Endothelial cell of umbilical vein (primary cell): Measurements from ENCODE around the gene HPSE2. TPM values are rescaled to one million over a fixed set of nuclear protein-coding genes. Genes with fewer than 3 reads are reported as not detected.

Experiments used
- BruUV-seq: library from RNA; stranded (reverse); fragments of 400-500 nt; replicated peaks from 2 replicates; lab custom pipeline; 2021; lab: Mats Ljungman, UMichigan
- CTCF ChIA-PET: fragments of 300-600, 350-600 bp; sonication (Branson Sonifier 250); formaldehyde crosslinking; loops from one replicate; lab custom pipeline; 2021; ENCODE audit warnings: antibody characterized with exemption, inconsistent platforms; lab: Charles Lee
- POLR2A ChIA-PET: fragments of 300-600, 350-600 bp; sonication (Branson Sonifier 250); formaldehyde crosslinking; loops from one replicate; lab custom pipeline; 2021; ENCODE audit warnings: antibody characterized with exemption, inconsistent platforms; lab: Charles Lee
- DNase-seq: peaks from one replicate; pipeline ENCODE4 v3.0.0-alpha.2; 2011; ENCODE audit warnings: low read depth, low spot score
- FAIRE-seq: peaks from 2 replicates; lab custom pipeline; 2011; peaks lifted over from hg19 to GRCh38; lab: Jason Lieb, UNC
- H2AFZ ChIP-seq: 2 replicates; pipeline ENCODE4 v1.6.0; 2012; ENCODE audit warnings: low read depth, low read length, control low read depth, inconsistent platforms
- H3K27ac ChIP-seq: 2 replicates; pipeline ENCODE4 v1.5.1; 2011; ENCODE audit warnings: low read depth, mild to moderate bottlenecking, control low read depth, low read length, moderate library complexity; ENCODE audit not compliant: insufficient read depth
- H3K27me3 ChIP-seq, 2 experiments: 2 replicates each; pipeline versions ENCODE4 v1.6.0 to v1.6.1; 2011; ENCODE audit warnings: low read length in 2 of 2, mixed read lengths in 1 of 2; ENCODE audit not compliant: control insufficient read depth in 2 of 2, insufficient read depth in 2 of 2
- H3K36me3 ChIP-seq, 2 experiments: 2 replicates in 1 of 2; 3 replicates in 1 of 2; pipeline ENCODE4 v1.5.1; 2011; ENCODE audit warnings: low read length in 2 of 2, mild to moderate bottlenecking in 1 of 2, moderate library complexity in 1 of 2; ENCODE audit not compliant: control insufficient read depth in 2 of 2, insufficient read depth in 2 of 2; ENCODE audit errors: extremely low read depth in 1 of 2
- H3K4me1 ChIP-seq: 3 replicates; pipeline ENCODE4 v1.5.1; 2011; ENCODE audit warnings: mild to moderate bottlenecking, low read length; ENCODE audit not compliant: control insufficient read depth, insufficient read depth; ENCODE audit errors: extremely low read depth
- H3K4me2 ChIP-seq: 2 replicates; pipeline ENCODE4 v1.6.1; 2011; ENCODE audit warnings: low read length, control low read depth, mixed read lengths; ENCODE audit not compliant: insufficient read depth
- H3K4me3 ChIP-seq, 3 experiments: fragments of 200-600 bp in 1 of 3; sonication (generic), shearing (Covaris generic) in 1 of 3; replicated peaks in 1 of 3; 2 replicates each; pipeline ENCODE4 v1.5.1; 2011 to 2016; ENCODE audit warnings: control low read depth in 3 of 3, low read length in 3 of 3, mild to moderate bottlenecking in 2 of 3, inconsistent platforms in 1 of 3, low read depth in 1 of 3, moderate library complexity in 1 of 3; ENCODE audit not compliant: insufficient read depth in 1 of 3
- H3K79me2 ChIP-seq: 2 replicates; pipeline ENCODE4 v1.6.0; 2012; ENCODE audit warnings: low read length, inconsistent platforms; ENCODE audit not compliant: control insufficient read depth, insufficient read depth
- H3K9ac ChIP-seq: replicated peaks from 2 replicates; pipeline ENCODE3; 2011; ENCODE audit warnings: low read length, control low read depth; ENCODE audit not compliant: insufficient read depth; ENCODE audit errors: extremely low read depth
- H3K9me1 ChIP-seq: replicated peaks from 3 replicates; pipeline ENCODE4 v1.6.0; 2011; ENCODE audit warnings: mild to moderate bottlenecking, low read length; ENCODE audit not compliant: control insufficient read depth, insufficient read depth; ENCODE audit errors: extremely low read depth
- H3K9me3 ChIP-seq: replicated peaks from 2 replicates; pipeline ENCODE4 v1.5.1; 2012; ENCODE audit warnings: low read length, inconsistent platforms; ENCODE audit not compliant: control insufficient read depth, insufficient read depth
- H4K20me1 ChIP-seq: replicated peaks from 2 replicates; pipeline ENCODE3; 2011; ENCODE audit warnings: mild to moderate bottlenecking, low read length; ENCODE audit not compliant: control insufficient read depth, insufficient read depth; ENCODE audit errors: extremely low read depth
- EZH2 ChIP-seq: IDR thresholded peaks from 2 replicates; pipeline ENCODE4 v1.6.1; 2012; ENCODE audit warnings: borderline replicate concordance, low read depth, mild to moderate bottlenecking, moderate library complexity, low read length, inconsistent platforms; ENCODE audit not compliant: severe bottlenecking
- FOS ChIP-seq: IDR thresholded peaks from 2 replicates; pipeline ENCODE4 v1.6.1; 2011; ENCODE audit warnings: mild to moderate bottlenecking, low read length, moderate library complexity, borderline replicate concordance; ENCODE audit not compliant: insufficient read depth
- GATA2 ChIP-seq: IDR thresholded peaks from 2 replicates; pipeline ENCODE4 v1.7.0; 2011; ENCODE audit warnings: low read depth, mild to moderate bottlenecking, moderate library complexity, mixed read lengths, low read length; ENCODE audit not compliant: insufficient read length, insufficient read depth
- JUN ChIP-seq: IDR thresholded peaks from 2 replicates; pipeline ENCODE4 v1.6.1; 2011; ENCODE audit warnings: borderline replicate concordance, low read depth; ENCODE audit not compliant: insufficient read length, insufficient read depth
- MYC ChIP-seq: IDR thresholded peaks from one replicate; pipeline ENCODE4 v1.6.1; 2011; ENCODE audit warnings: mild to moderate bottlenecking, low read depth, low read length
- POLR2A ChIP-seq: IDR thresholded peaks from 2 replicates; pipeline ENCODE4 v1.6.1; 2012; ENCODE audit warnings: low read depth, mild to moderate bottlenecking, control low read depth, low read length
- POLR2AphosphoS5 ChIP-seq: IDR thresholded peaks from 2 replicates; pipeline ENCODE4 v1.6.1; 2012; ENCODE audit warnings: low read depth, mild to moderate bottlenecking, control low read depth, low read length, moderate library complexity; ENCODE audit not compliant: insufficient read depth
- dilution Hi-C: fragments of 300-500 bp; cut with MboI; formaldehyde crosslinking; loops from one replicate; pipeline ENCODE4 v1.15.0; 2019; ENCODE audit warnings: low sequenced_read_pairs; ENCODE audit not compliant: extremely low pct_ligation_motif_present
- intact Hi-C: fragments of 100-400 bp; cut with micrococcal nuclease; formaldehyde crosslinking; loops from one replicate; pipeline ENCODE4 v1.10.0; 2022
- polyA plus RNA-seq, 4 experiments: library from polyadenylated mRNA; depleted of rRNA in 3 of 4; stranded (reverse) in 3 of 4; unstranded in 1 of 4; fragments of >200 nt; gene quantifications; 2 replicates each; pipeline versions ENCODE4 v1.2.1 to v1.2.3, GENCODE V29; 2011 to 2012; ENCODE audit warnings: missing spikeins in 1 of 4
- total RNA-seq: library from RNA; stranded (reverse); gene quantifications from 2 replicates; pipeline ENCODE4 v1.2.3, GENCODE V29; 2021
- TF ChIP-seq, protein P1 (sequence below): IDR thresholded peaks from 2 replicates; pipeline ENCODE4 v1.6.1; 2011; ENCODE audit not compliant: insufficient read depth, insufficient read length
- TF ChIP-seq, protein P2 (sequence below), 2 donors: IDR thresholded peaks; 1 replicate in 1 of 2; 2 replicates in 1 of 2; pipeline ENCODE4 v1.5.1; 2011; ENCODE audit warnings: low read length in 2 of 2, mild to moderate bottlenecking in 2 of 2, moderate library complexity in 2 of 2, control low read depth in 1 of 2, inconsistent platforms in 1 of 2, low read depth in 1 of 2; ENCODE audit not compliant: insufficient read depth in 1 of 2; ENCODE audit errors: extremely low read depth in 1 of 2

The HPSE2 gene
- total and polyA plus RNA-seq, 2 donors (not counting 3 experiments of a cell fraction or from before 2014, with no cell fraction given) = not detected

DNA sequence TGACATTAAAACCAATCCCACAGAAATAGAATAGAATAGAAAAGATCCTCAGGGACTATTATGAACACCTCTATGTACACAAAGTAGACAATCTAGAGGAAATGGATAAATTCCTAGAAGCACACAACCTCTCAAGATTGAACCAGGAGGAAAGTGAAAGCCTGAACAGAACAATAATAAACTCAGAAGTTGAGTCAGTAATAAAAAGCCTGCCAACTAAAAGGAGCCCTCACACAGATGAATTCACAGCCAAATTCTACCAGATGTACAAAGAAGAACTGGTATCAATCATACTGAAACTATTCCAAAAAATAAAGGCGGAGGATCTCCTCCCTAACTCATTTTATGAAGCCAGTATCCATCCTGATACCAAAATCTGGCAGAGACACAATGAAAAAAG is 568.6 kb downstream of the HPSE2 start:
- H3K27ac ChIP-seq = no peak overlapping the region
- no peaks in the 10 kb centered on the region for H4K20me1 ChIP-seq
- no peak overlapping the region for H3K9ac ChIP-seq
- no peak for FAIRE-seq
- no peaks in the 10 kb centered on the region for H3K4me1 ChIP-seq
- POLR2A ChIA-PET = no interaction called here
- DNase-seq = no peak
- H3K9me1 ChIP-seq = no peaks in the 10 kb centered on the region
- H3K27me3 ChIP-seq = peaks cover 0 to 1% of the 10 kb centered on the region in 2 experiments
- dilution Hi-C loops (no loop called here), intact Hi-C loops (loop anchor here (10.0 kb wide), 1 partner anchor 752 kb away; no protein-coding TSS in a partner anchor)
- no peaks in the 10 kb centered on the region for H3K79me2 ChIP-seq
- CTCF ChIA-PET = interaction anchor here (2.5 kb wide), 1 partner anchor 199 kb away, joined by 35 read pairs; no protein-coding TSS in a partner anchor
- TF ChIP-seq JUN (no peak), POLR2A (no peak), FOS (no peak), EZH2 (no peak), POLR2AphosphoS5 (no peak), GATA2 (no peak), MYC (no peak)
- TF ChIP-seq, protein P1, sequence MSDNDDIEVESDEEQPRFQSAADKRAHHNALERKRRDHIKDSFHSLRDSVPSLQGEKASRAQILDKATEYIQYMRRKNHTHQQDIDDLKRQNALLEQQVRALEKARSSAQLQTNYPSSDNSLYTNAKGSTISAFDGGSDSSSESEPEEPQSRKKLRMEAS = no peak
- TF ChIP-seq, protein P2, sequence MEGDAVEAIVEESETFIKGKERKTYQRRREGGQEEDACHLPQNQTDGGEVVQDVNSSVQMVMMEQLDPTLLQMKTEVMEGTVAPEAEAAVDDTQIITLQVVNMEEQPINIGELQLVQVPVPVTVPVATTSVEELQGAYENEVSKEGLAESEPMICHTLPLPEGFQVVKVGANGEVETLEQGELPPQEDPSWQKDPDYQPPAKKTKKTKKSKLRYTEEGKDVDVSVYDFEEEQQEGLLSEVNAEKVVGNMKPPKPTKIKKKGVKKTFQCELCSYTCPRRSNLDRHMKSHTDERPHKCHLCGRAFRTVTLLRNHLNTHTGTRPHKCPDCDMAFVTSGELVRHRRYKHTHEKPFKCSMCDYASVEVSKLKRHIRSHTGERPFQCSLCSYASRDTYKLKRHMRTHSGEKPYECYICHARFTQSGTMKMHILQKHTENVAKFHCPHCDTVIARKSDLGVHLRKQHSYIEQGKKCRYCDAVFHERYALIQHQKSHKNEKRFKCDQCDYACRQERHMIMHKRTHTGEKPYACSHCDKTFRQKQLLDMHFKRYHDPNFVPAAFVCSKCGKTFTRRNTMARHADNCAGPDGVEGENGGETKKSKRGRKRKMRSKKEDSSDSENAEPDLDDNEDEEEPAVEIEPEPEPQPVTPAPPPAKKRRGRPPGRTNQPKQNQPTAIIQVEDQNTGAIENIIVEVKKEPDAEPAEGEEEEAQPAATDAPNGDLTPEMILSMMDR (IDR thresholded peaks at IDR 0.05; ENCODE audit: extremely low read depth in 1 of 2, insufficient read depth in 1 of 2, low read depth in 1 of 2, low read length in 2 of 2) = no peak
- H3K36me3 ChIP-seq = no peaks in the 10 kb centered on the region
- no TSS peak for BruUV-seq
- no peak overlapping the region for H3K4me3 ChIP-seq
- no peaks in the 10 kb centered on the region for H3K9me3 ChIP-seq
- H2AFZ ChIP-seq = no peak overlapping the region
- H3K4me2 ChIP-seq = no peak overlapping the region
